HEK293 (cell line): Measurements from ENCODE around the gene C19orf12.
A peak's percentile ranks its signal among the peaks of the same experiment; 100 is the strongest.

ENCODE experiments used
- CTCF ChIA-PET: fragments of 350-600 bp; formaldehyde crosslinking; extraction: SDS; loops from one replicate; lab custom pipeline; 2021; ENCODE audit warnings: antibody characterized with exemption; lab: Yijun Ruan, JAX
- POLR2A ChIA-PET: fragments of 300-600 bp; formaldehyde crosslinking; extraction: SDS; loops from one replicate; lab custom pipeline; 2020; ENCODE audit warnings: antibody characterized with exemption, inconsistent platforms; lab: Yijun Ruan, JAX
- H3K27ac ChIP-seq: fragments of 200-500 bp; sonication (Bioruptor generic); 2 replicates; pipeline ENCODE4 v1.5.1; 2014; ENCODE audit warnings: low read depth, low read length, control low read depth, inconsistent platforms; ENCODE audit errors: extremely low read depth
- H3K36me3 ChIP-seq, 2 experiments: fragments of 200-500 bp in 1 of 2; sonication (Bioruptor generic) in 1 of 2; 1 replicate in 1 of 2; 2 replicates in 1 of 2; pipeline ENCODE4 v1.5.1; 2014 to 2017; ENCODE audit warnings: inconsistent platforms in 2 of 2, low read length in 2 of 2; ENCODE audit not compliant: control insufficient read depth in 2 of 2, insufficient read depth in 1 of 2
- H3K4me1 ChIP-seq: fragments of 200-500 bp; sonication (Bioruptor generic); 2 replicates; pipeline ENCODE4 v1.5.1; 2014; ENCODE audit warnings: mild to moderate bottlenecking, low read length, inconsistent platforms; ENCODE audit not compliant: control insufficient read depth, insufficient read depth
- H3K4me3 ChIP-seq: 2 replicates; pipeline ENCODE4 v1.5.1; 2011; ENCODE audit warnings: low read depth, mild to moderate bottlenecking, control low read depth, low read length, moderate library complexity
- H3K9me3 ChIP-seq: fragments of 200-500 bp; sonication (Bioruptor generic); 2 replicates; pipeline ENCODE4 v1.5.1; 2014; ENCODE audit warnings: low read depth, low read length, inconsistent platforms; ENCODE audit not compliant: control insufficient read depth, insufficient read depth
- KLF8 ChIP-seq: fragments of 450-650 bp; formaldehyde crosslinking; IDR thresholded peaks from 2 replicates; pipeline ENCODE4 v1.5.1; 2016; ENCODE audit warnings: missing biosample characterization, missing genetic modification characterization
- MYNN ChIP-seq: fragments of 450-650 bp; formaldehyde crosslinking; IDR thresholded peaks from 2 replicates; pipeline ENCODE4 v1.5.1; 2016; ENCODE audit warnings: missing biosample characterization, missing genetic modification characterization, borderline replicate concordance
- TRIM28 ChIP-seq: IDR thresholded peaks from 2 replicates; pipeline ENCODE4 v1.6.1; 2011; ENCODE audit warnings: low read length, control low read depth, borderline replicate concordance
- ZFHX2 ChIP-seq: fragments of 450-650 bp; formaldehyde crosslinking; conservative IDR thresholded peaks from 2 replicates; pipeline ENCODE4 v1.5.1; 2016; ENCODE audit warnings: missing biosample characterization, missing genetic modification characterization
- ZFP3 ChIP-seq: fragments of 450-650 bp; formaldehyde crosslinking; IDR thresholded peaks from 2 replicates; pipeline ENCODE4 v1.5.1; 2016; ENCODE audit warnings: low read depth, missing biosample characterization, missing genetic modification characterization
- ZIC2 ChIP-seq: fragments of 450-650 bp; formaldehyde crosslinking; IDR thresholded peaks from 2 replicates; pipeline ENCODE4 v1.5.1; 2016; ENCODE audit warnings: missing biosample characterization, missing genetic modification characterization
- ZNF555 ChIP-seq: fragments of 450-650 bp; formaldehyde crosslinking; conservative IDR thresholded peaks from 2 replicates; pipeline ENCODE4 v1.5.1; 2017; ENCODE audit warnings: missing biosample characterization, mild to moderate bottlenecking, missing genetic modification characterization, inconsistent platforms
- ZNF785 ChIP-seq: fragments of 450-650 bp; formaldehyde crosslinking; IDR thresholded peaks from 2 replicates; pipeline ENCODE4 v1.5.1; 2016; ENCODE audit warnings: missing biosample characterization, missing genetic modification characterization
- ZNF791 ChIP-seq: fragments of 450-650 bp; formaldehyde crosslinking; IDR thresholded peaks from 2 replicates; pipeline ENCODE4 v1.5.1; 2016; ENCODE audit warnings: missing biosample characterization, missing genetic modification characterization
- TF ChIP-seq, protein P1 (sequence below): fragments of 450-650 bp; formaldehyde crosslinking; optimal IDR thresholded peaks from 2 replicates; pipeline ENCODE3; 2016; ENCODE audit warnings: missing biosample characterization, mild to moderate bottlenecking, missing genetic modification characterization
- TF ChIP-seq, protein P2 (sequence below): fragments of 450-650 bp; formaldehyde crosslinking; IDR thresholded peaks from 2 replicates; pipeline ENCODE4 v1.5.1; 2016; ENCODE audit warnings: missing biosample characterization, missing genetic modification characterization
- TF ChIP-seq, protein P3 (sequence below): fragments of 450-650 bp; formaldehyde crosslinking; IDR thresholded peaks from 2 replicates; pipeline ENCODE4 v1.5.1; 2016; ENCODE audit warnings: missing biosample characterization, missing genetic modification characterization
- TF ChIP-seq, protein P4 (sequence below): fragments of 450-650 bp; formaldehyde crosslinking; IDR thresholded peaks from 2 replicates; pipeline ENCODE4 v1.5.1; 2016; ENCODE audit warnings: missing biosample characterization, missing genetic modification characterization
- TF ChIP-seq, protein P5 (sequence below): fragments of 450-650 bp; formaldehyde crosslinking; IDR thresholded peaks from 2 replicates; pipeline ENCODE4 v1.5.1; 2017; ENCODE audit warnings: missing biosample characterization, missing genetic modification characterization
- TF ChIP-seq, protein P6 (sequence below): fragments of 450-650 bp; formaldehyde crosslinking; IDR thresholded peaks from 2 replicates; pipeline ENCODE4 v1.5.1; 2016; ENCODE audit warnings: missing biosample characterization, missing genetic modification characterization
- TF ChIP-seq, protein P7 (sequence below): fragments of 450-650 bp; formaldehyde crosslinking; IDR thresholded peaks from 2 replicates; pipeline ENCODE4 v1.5.1; 2016; ENCODE audit warnings: missing biosample characterization, missing genetic modification characterization
- TF ChIP-seq, protein P8 (sequence below): fragments of 450-650 bp; formaldehyde crosslinking; IDR thresholded peaks from 2 replicates; pipeline ENCODE4 v1.5.1; 2017; ENCODE audit warnings: missing biosample characterization, missing genetic modification characterization

C19orf12 gene

DNA sequence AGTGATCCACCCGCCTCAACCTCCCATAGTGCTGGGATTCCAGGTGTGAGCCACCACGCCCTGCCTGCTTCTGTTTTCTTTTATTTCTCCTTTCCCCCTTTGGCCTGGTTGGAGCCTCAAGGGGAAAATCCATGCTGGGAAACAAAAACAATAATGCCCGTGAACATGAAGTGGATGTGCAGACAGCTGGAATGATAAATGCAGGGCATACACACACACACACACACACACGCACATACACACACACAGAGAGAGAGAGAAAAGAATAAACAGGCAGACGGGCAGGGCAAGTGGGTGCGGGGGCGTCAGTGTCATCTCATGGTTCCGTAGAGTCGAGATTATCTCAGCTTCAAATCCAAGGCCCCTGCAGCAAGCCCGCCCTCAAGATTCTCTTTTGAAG, 54.2 kb downstream of the C19orf12 start (continued):
- TF ChIP-seq, protein P1, sequence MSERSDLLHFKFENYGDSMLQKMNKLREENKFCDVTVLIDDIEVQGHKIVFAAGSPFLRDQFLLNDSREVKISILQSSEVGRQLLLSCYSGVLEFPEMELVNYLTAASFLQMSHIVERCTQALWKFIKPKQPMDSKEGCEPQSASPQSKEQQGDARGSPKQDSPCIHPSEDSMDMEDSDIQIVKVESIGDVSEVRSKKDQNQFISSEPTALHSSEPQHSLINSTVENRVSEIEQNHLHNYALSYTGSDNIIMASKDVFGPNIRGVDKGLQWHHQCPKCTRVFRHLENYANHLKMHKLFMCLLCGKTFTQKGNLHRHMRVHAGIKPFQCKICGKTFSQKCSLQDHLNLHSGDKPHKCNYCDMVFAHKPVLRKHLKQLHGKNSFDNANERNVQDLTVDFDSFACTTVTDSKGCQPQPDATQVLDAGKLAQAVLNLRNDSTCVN (tag by site-specific recombination): peak; percentile 11
- TF ChIP-seq ZIC2 (tag by site-specific recombination): peak; percentile 54

DNA sequence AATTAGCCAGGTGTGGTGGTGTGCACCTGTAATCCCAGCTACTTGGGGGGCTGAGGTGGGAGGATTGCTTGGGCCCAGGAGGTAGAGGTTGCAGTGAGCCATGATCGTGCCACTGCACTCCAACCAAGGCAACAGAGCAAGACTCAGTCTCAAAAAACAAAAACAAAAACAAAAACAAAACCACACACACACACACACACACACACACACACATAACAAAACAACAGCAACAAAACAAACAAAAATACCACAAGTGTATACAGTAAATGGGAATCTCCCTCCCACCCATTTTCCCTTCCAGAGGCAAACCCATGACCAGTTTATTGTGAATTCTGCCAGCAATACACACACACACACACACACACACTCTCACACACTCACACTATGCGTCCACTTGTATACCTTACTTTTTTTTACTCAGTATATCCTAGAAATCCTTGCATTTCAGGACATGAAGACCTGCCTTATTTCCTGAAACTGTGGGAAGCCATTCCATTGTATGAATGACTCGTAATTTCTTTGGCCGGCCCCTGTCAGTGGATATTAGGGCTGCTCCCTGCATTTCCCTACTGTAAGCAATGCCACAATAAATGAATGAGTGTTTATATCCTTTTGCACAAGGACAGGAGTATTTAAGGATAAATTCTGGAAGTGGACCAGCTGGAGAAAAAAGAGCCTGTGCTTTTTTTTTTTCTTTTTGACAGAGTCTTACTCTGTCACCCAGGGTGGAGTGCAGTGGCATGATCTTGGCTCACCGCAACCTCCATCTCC, 56.7 kb downstream of the C19orf12 start:
- H3K4me1 ChIP-seq: peaks cover 23% of the 10 kb centered on the region
- H3K27ac ChIP-seq: no peak overlapping the region
- no peak overlapping the region for H3K4me3 ChIP-seq
- H3K36me3 ChIP-seq: no peaks in the 10 kb centered on the region
- ChIA-PET CTCF (interaction anchor here (0.6 to 11.0 kb wide), 5 partner anchors 12 to 114 kb away, joined by 3 to 105 read pairs (median 4); partner anchors contain the start of gene POP4), POLR2A (no interaction called here)
- peaks cover 3% of the 10 kb centered on the region for H3K9me3 ChIP-seq
- TF ChIP-seq KLF8 (tag by site-specific recombination) (no peak), ZNF785 (0 out of 2 replicates have a peak, but pooled peaks have one; percentile 57), ZNF791 (peak; percentile 62), TRIM28 (no peak), ZFHX2 (tag by site-specific recombination) (peak; percentile 36; the same call in 1 of the 2 replicates), ZFP3 (tag by site-specific recombination) (no peak), MYNN (tag by site-specific recombination) (no peak), ZNF555 (tag by site-specific recombination) (no peak)
- TF ChIP-seq, protein P2, sequence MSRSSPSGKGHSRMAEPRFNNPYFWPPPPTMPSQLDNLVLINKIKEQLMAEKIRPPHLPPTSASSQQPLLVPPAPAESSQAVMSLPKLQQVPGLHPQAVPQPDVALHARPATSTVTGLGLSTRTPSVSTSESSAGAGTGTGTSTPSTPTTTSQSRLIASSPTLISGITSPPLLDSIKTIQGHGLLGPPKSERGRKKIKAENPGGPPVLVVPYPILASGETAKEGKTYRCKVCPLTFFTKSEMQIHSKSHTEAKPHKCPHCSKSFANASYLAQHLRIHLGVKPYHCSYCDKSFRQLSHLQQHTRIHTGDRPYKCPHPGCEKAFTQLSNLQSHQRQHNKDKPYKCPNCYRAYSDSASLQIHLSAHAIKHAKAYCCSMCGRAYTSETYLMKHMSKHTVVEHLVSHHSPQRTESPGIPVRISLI (tag by site-specific recombination): no peak
- TF ChIP-seq, protein P3, sequence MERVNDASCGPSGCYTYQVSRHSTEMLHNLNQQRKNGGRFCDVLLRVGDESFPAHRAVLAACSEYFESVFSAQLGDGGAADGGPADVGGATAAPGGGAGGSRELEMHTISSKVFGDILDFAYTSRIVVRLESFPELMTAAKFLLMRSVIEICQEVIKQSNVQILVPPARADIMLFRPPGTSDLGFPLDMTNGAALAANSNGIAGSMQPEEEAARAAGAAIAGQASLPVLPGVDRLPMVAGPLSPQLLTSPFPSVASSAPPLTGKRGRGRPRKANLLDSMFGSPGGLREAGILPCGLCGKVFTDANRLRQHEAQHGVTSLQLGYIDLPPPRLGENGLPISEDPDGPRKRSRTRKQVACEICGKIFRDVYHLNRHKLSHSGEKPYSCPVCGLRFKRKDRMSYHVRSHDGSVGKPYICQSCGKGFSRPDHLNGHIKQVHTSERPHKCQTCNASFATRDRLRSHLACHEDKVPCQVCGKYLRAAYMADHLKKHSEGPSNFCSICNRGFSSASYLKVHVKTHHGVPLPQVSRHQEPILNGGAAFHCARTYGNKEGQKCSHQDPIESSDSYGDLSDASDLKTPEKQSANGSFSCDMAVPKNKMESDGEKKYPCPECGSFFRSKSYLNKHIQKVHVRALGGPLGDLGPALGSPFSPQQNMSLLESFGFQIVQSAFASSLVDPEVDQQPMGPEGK (tag by site-specific recombination): no peak
- TF ChIP-seq, protein P4, sequence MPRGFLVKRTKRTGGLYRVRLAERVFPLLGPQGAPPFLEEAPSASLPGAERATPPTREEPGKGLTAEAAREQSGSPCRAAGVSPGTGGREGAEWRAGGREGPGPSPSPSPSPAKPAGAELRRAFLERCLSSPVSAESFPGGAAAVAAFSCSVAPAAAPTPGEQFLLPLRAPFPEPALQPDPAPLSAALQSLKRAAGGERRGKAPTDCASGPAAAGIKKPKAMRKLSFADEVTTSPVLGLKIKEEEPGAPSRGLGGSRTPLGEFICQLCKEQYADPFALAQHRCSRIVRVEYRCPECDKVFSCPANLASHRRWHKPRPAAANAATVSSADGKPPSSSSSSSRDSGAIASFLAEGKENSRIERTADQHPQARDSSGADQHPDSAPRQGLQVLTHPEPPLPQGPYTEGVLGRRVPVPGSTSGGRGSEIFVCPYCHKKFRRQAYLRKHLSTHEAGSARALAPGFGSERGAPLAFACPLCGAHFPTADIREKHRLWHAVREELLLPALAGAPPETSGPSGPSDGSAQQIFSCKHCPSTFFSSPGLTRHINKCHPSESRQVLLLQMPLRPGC (tag by site-specific recombination): no peak
- TF ChIP-seq, protein P5, sequence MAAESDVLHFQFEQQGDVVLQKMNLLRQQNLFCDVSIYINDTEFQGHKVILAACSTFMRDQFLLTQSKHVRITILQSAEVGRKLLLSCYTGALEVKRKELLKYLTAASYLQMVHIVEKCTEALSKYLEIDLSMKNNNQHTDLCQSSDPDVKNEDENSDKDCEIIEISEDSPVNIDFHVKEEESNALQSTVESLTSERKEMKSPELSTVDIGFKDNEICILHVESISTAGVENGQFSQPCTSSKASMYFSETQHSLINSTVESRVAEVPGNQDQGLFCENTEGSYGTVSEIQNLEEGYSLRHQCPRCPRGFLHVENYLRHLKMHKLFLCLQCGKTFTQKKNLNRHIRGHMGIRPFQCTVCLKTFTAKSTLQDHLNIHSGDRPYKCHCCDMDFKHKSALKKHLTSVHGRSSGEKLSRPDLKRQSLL (tag by site-specific recombination): no peak
- TF ChIP-seq, protein P6, sequence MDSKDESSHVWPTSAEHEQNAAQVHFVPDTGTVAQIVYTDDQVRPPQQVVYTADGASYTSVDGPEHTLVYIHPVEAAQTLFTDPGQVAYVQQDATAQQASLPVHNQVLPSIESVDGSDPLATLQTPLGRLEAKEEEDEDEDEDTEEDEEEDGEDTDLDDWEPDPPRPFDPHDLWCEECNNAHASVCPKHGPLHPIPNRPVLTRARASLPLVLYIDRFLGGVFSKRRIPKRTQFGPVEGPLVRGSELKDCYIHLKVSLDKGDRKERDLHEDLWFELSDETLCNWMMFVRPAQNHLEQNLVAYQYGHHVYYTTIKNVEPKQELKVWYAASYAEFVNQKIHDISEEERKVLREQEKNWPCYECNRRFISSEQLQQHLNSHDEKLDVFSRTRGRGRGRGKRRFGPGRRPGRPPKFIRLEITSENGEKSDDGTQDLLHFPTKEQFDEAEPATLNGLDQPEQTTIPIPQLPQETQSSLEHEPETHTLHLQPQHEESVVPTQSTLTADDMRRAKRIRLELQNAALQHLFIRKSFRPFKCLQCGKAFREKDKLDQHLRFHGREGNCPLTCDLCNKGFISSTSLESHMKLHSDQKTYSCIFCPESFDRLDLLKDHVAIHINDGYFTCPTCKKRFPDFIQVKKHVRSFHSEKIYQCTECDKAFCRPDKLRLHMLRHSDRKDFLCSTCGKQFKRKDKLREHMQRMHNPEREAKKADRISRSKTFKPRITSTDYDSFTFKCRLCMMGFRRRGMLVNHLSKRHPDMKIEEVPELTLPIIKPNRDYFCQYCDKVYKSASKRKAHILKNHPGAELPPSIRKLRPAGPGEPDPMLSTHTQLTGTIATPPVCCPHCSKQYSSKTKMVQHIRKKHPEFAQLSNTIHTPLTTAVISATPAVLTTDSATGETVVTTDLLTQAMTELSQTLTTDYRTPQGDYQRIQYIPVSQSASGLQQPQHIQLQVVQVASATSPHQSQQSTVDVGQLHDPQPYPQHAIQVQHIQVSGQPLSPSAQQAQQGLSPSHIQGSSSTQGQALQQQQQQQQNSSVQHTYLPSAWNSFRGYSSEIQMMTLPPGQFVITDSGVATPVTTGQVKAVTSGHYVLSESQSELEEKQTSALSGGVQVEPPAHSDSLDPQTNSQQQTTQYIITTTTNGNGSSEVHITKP (tag by site-specific recombination): 0 out of 2 replicates have a peak, but pooled peaks have one; percentile 23
- TF ChIP-seq, protein P7, sequence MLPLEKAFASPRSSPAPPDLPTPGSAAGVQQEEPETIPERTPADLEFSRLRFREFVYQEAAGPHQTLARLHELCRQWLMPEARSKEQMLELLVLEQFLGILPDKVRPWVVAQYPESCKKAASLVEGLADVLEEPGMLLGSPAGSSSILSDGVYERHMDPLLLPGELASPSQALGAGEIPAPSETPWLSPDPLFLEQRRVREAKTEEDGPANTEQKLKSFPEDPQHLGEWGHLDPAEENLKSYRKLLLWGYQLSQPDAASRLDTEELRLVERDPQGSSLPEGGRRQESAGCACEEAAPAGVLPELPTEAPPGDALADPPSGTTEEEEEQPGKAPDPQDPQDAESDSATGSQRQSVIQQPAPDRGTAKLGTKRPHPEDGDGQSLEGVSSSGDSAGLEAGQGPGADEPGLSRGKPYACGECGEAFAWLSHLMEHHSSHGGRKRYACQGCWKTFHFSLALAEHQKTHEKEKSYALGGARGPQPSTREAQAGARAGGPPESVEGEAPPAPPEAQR (tag by site-specific recombination): no peak
- TF ChIP-seq, protein P8, sequence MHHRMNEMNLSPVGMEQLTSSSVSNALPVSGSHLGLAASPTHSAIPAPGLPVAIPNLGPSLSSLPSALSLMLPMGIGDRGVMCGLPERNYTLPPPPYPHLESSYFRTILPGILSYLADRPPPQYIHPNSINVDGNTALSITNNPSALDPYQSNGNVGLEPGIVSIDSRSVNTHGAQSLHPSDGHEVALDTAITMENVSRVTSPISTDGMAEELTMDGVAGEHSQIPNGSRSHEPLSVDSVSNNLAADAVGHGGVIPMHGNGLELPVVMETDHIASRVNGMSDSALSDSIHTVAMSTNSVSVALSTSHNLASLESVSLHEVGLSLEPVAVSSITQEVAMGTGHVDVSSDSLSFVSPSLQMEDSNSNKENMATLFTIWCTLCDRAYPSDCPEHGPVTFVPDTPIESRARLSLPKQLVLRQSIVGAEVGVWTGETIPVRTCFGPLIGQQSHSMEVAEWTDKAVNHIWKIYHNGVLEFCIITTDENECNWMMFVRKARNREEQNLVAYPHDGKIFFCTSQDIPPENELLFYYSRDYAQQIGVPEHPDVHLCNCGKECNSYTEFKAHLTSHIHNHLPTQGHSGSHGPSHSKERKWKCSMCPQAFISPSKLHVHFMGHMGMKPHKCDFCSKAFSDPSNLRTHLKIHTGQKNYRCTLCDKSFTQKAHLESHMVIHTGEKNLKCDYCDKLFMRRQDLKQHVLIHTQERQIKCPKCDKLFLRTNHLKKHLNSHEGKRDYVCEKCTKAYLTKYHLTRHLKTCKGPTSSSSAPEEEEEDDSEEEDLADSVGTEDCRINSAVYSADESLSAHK (tag by site-specific recombination): no peak
